TTC549 (cell line): Measurements from ENCODE around the gene BSPRY.
"Not testable (repeated sequence)": the region's sequence is repeated elsewhere in the genome, so short reads cannot be mapped to it uniquely, and the experiment has no call there.

Source experiments
- FAIRE-seq: peaks from 2 replicates; lab custom pipeline; 2012; peaks lifted over from hg19 to GRCh38; lab: Jason Lieb, UNC

Gene BSPRY

GRCh38 chr9:113370806-113371325, 21.5 kb downstream of the BSPRY start:
- FAIRE-seq, result no peak

- no peak for FAIRE-seq
Observed at GRCh38 chr9:113372059-113372458, 22.7 kb downstream of the BSPRY start.

DNA sequence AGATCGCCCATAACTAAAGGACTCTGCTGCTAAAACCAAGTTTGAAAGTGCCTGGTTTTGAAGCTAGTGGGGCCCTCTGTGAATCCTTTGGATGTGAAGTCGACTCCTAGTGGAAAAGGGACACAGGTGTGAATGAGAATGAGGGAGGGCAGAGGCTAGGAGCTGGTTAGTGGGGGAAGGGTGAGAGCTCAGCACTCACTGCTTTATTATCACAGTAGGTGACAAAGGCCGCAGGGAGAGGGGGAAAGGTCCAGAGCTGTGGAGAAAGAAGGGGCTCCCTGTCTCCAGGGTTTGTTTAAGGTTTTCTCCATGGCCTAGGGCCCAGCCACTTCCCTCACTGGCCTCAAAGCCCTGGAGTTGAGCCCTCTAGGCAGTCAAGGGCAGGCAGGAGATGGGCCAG, 23.9 kb downstream of the BSPRY start:
- FAIRE-seq, result no peak

GRCh38 chr9:113373676-113374392, 24.5 kb downstream of the BSPRY start:
- FAIRE-seq, result no peak

DNA sequence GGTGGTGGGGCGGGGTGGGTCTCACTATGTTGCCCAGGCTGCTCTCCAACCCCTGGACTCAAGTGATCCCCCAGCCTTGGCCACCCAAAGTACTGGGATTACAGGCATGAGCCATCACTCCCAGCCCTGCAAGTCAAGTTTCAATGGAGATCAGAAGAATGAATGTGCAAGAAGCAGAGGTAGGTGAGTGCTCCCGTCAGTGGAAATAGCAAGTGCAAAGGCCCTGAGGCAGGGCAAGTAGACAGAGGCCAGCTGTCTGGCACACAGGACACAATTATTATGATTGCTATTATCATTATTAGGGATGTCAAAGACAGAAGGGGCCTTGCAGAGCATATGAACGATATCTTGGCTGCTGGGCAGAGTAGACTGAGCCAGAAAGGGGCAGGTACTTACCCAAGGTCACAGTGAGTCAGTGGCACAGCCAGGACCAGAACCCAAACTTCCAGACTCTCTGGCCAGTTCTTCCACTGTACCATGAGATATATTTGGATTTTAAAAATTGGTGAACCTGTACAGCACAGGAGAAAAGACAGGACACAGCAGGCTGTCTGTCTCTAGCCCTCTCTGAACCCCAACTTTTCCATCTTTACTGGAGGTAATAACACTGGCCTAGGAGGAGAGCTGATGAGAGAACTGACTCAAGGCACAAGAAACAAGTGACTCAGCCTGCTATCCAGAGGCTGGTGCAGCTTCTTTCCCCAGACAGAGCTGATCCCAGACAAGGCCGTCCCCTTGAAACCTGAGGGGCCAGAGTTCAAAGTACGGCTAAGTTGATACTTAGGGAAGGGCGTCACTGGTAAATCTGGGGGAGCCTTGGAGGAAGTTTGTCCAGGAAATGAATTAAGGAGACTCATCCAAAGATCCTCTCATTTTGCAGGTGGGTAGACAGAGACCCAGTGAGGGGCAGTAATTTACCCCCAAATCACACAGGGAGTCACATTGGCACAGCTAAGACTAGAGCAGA, 26.0 kb downstream of the BSPRY start:
- no peak for FAIRE-seq

DNA sequence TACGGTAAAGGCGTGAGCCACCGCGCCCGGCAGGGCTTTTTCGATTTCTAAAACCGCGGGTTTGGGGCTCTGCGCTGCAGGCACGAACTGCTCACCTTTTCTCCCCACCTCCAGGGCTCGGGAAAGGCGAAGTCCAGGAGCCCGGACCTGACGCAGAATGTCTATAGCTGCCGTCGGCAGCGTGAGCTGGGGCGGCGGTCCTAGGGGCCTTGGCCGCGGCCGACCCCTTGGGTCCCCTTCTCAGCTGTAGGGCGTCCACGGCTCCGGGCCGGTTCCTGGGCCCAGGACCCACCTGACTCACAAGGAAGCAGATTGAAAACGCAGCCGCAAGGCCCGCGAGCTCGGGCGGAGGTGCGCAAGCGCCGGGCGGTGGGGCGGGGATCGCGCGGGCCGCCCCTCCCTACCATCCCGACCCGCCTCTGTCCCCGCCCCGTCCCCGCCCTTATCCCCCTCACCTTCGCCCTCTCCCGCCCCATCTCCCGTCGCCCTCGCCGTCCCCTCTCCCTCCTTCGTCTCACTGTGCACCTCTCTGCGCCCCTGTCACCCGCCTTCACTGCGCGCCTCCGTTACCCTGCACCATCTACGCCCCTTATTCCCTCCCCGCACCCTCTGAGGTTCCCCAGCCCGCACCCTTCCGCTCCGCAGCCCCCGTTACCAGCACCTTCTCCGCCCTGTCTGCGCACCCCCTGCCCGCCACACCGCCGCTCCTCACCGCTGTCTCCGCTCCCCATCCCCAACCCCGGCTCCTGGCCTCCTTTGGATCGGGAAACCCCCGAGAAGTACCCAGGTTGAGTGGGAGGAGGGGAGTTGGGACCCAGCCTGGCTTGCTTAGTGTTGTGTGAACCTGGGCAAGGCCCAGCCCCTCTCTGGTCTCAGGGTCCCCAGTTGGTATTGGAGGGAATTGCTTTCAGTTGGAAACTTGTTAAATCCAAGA, 27.6 kb downstream of the BSPRY start, which contains the start of gene HDHD3:
Gene HDHD3, minus strand, starts transcription at position 353 of the 934 bp plus-strand sequence. CDS start 2,632 bp downstream, outside the sequence.
- no peak for FAIRE-seq

DNA sequence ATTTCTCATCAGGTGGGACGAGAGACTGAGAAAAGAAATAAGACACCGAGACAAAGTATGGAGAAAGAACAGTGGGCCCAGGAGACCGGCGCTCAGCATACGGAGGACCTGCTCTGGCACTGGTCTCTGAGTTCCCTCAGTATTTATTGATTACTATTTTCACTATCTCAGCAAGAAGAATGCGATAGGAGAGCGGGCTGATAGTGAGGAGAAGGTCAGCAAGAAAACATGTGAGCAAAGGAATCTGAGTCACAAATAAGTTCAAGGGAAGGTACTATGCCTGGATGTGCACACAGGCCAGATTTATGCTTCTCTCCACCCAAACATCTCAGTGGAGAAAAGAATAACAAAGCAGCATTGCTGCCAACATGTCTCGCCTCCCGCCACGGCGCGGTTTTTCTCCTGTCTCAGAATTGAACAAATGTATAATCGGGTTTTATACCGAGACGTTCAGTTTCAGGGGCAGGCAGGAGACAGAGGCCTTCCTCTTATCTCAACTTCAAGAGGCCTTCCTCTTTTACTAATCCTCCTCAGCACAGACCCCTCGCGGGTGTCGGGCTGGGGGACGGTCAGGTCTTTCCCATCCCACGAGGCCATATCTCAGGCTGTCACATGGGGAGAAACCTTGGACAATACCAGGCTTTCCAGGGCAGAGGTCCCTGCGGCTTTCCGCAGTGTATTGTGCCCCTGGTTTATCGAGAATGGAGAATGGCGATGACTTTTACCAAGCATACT, 29.9 kb downstream of the BSPRY start:
- not testable (repeated sequence) for FAIRE-seq

- not testable (repeated sequence) for FAIRE-seq
Observed at GRCh38 chr9:113379829-113380210, 30.5 kb downstream of the BSPRY start.

- no peak for FAIRE-seq
Observed at GRCh38 chr9:113380869-113381378, 31.6 kb downstream of the BSPRY start.

- not testable (repeated sequence) for FAIRE-seq
Observed at GRCh38 chr9:113381441-113381840, 32.1 kb downstream of the BSPRY start.

GRCh38 chr9:113381909-113382411, 32.6 kb downstream of the BSPRY start:
- FAIRE-seq, result no peak

GRCh38 chr9:113386571-113387393, 37.4 kb downstream of the BSPRY start:
- FAIRE-seq, result no peak

- no peak for FAIRE-seq
Observed at GRCh38 chr9:113387560-113388230, 38.4 kb downstream of the BSPRY start.

- no peak for FAIRE-seq
Observed at GRCh38 chr9:113388833-113389232, 39.5 kb downstream of the BSPRY start.

DNA sequence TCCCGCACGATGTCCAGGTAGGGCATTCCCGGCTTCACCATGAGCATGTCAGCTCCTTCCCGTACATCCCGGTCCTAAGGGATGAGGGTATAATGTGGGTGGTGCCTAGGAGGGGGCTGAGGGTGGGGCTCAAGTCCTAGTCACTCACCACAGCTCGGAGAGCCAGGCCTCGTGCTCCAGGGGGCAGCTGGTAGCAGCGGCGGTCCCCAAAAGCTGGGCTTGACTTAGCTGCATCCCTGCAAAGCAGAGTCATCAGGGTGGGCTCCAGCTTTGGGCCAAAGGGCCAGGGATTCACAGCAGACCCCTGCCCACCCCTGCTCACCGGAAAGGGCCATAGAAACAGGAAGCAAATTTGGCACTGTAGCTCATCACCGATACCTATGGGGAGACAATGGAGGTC, 40.1 kb downstream of the BSPRY start:
- FAIRE-seq, result no peak

- FAIRE-seq, result no peak
Observed at GRCh38 chr9:113390192-113390960, 41.0 kb downstream of the BSPRY start.

DNA sequence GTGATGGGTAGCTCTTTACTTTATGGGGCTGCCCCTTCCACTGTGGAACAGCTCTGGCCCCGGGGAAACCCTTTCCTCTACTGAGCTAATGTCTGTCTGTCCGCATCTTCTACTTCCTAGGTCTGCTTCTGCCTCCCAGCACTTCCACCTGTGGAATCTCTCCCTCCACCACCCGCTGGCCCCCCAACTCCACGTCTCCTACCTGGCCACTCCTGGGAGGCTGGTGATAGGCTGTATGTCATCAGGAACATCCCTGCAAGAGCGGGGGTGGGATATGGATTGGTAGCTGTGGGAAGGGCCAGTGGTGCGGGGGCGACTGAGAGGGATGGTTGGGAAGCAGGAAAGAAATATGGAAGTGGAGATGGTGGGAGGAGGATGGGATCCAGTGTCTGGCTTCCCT, 42.6 kb downstream of the BSPRY start:
- no peak for FAIRE-seq

GRCh38 chr9:113393281-113393680, 43.9 kb downstream of the BSPRY start:
- FAIRE-seq, result no peak
